ENCODE results near the gene RIOK3.
"Not testable (repeated sequence)": the region's sequence is repeated elsewhere in the genome, so short reads cannot be mapped to it uniquely, and the experiment has no call there.

Gene RIOK3

GRCh38 chr18:23452347-23452727 is 750 bp upstream of the RIOK3 start:
- DNase-seq: no peak

GRCh38 chr18:23453680-23454058 is 582 bp downstream of the RIOK3 start:
- no peak for DNase-seq

GRCh38 chr18:23456835-23457234 is 3.7 kb downstream of the RIOK3 start:
- DNase-seq: no peak

- no peak for DNase-seq
These were observed 5.9 kb downstream of the RIOK3 start for GRCh38 chr18:23458830-23459529.

DNA sequence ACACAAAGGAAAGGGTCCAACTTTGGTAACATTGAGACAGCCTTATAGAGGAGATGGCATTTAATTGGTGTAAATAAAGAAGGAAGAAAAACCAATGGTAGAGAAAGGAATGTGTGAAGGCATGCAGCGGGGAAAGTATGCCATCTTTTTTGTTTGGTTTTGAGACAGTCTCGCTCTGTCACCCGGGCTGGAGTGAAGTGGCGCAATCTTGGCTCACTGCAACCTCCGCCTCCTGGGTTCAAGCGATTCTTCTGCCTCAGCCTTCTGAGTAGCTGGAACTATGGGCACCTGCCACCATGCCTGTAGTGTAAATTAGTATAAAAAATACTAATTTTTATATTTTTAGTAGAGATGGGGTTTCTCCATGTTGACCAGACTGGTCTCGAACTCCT is 6.4 kb downstream of the RIOK3 start:
- no peak for DNase-seq

DNA sequence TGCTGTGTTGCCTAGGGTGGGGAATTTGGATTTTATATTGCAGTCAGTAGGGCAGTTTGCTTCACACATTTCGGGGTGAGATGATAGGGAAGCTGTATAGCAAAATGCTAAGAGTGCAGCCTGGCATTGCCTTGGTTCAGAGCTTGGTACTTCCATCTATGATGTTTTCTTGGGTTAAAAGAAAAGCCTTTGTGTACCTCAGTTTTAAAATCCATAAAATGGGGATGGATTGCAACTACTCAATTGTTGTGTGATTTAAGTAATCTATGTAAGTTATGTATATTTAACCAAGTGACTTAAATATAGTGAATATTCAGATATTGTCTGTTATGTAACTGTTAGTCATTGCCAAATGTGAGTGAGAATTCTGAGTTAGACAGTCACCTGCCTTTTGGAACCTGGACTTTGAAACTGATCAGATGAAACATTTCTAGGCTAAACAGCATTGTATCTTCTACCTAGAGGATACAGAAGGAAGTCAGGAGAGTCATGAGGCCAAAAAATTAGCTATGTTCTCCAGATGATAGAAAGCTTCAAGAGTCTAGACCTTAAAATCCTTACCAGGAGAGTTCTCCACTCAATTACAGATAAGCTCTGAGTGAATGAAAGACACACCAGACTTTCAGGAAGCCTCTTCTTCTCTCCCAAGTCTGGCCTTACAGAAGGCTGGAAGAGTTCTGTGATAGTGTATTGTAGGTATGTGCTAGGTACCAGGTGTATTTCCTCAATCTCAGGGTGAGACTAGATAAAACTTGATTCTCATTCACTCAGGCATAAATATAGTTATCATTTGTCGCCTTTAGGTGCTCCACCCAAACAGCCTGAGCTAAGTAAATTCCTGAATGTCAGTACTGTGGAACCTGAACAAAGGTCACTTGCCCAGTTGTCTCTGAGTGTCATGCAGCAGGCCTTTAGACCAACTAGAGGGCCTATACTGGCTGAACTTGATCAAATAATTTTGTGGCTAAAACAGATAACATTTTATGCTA is 7.5 kb downstream of the RIOK3 start:
- no peak for DNase-seq

GRCh38 chr18:23462876-23463275 is 9.8 kb downstream of the RIOK3 start:
- no peak for DNase-seq

- no peak for DNase-seq
These were observed 15.8 kb downstream of the RIOK3 start for GRCh38 chr18:23468753-23469459.

DNA sequence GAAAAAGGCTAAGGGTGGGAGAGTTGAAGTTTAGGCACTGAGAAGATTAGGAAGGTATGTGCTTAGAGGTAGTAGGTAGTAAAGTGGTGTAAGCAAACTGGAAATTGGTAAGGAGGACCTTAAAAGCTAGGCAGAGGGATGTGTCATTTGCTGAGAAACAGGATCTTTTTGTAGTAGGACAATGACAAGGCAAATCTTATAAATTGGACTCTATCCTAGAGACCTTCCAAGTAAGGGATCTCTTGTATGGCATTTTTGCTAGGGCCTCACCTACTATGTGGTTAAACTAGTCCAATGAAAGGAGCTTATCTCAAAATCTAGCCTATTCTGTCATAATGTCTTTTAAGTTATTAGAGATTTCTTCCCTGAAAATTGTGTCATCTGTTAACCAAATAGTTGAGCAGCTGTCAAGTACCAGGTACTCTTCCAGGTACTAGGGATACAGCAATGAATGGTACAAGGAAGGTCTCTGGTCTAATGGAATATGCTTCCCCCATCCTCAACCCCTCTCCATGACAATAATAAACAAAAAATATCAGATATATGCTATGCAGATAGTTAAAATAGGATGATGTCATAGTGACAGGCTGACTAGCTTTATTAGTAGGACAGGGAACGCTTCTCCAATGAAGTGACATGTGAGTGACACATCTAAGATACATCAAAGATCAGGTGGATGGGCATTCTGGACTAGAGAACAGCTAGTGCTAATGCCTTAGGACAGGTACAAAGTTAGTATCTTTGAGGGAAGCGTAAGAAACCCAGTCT is 17.7 kb downstream of the RIOK3 start:
- no peak for DNase-seq

DNA sequence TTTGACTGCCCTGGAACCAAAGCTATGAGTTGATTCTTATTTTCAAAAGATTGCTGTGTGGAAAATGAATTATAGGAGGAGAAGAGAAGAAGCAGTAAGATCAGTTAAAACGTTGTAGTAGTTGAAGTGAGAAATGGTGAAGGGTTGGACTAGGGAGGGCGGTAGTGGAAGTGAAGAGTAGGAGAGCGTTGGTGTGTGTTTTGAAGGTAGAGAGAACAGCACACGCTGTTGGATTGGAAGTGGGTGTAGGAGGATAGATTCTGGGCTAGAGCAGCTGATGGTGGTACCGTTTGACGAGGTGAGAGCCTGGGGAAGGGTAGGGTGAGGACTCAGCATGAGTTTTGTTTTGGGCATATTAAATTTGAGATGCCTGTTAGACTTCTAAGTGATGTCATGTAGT is 18.4 kb downstream of the RIOK3 start:
- no peak for DNase-seq

DNA sequence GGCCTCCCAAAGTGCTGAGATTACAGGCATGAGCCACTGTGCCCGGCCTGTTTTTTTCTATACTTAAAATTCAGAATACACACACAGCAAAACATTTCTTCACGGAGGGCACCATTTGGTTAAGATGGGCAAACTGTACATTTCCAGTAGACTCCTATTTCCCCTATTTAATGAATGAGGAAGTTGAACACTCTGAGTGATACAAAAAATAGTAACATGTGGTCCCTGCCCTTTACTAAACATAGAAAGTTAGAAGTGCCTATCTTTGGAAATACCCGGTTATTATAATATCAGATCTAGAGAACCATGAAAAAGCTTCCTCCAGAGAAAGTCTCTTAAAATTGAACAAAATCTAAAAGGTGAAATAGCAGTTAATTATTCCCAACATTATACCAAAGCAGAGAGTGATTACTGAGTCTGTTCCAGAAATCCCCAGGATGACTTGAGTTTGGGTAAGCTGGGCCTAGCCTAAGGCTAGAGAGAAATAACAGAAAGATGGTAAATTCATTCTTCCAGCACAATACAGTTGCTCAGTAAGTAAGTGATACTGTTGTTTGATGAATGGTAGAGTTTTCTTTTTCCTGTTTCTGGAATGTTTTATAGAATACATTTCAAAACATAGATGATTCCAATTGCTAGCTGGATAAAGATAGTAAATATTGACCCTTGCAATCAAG is 26.9 kb downstream of the RIOK3 start:
- peak; percentile 15 for DNase-seq

DNA sequence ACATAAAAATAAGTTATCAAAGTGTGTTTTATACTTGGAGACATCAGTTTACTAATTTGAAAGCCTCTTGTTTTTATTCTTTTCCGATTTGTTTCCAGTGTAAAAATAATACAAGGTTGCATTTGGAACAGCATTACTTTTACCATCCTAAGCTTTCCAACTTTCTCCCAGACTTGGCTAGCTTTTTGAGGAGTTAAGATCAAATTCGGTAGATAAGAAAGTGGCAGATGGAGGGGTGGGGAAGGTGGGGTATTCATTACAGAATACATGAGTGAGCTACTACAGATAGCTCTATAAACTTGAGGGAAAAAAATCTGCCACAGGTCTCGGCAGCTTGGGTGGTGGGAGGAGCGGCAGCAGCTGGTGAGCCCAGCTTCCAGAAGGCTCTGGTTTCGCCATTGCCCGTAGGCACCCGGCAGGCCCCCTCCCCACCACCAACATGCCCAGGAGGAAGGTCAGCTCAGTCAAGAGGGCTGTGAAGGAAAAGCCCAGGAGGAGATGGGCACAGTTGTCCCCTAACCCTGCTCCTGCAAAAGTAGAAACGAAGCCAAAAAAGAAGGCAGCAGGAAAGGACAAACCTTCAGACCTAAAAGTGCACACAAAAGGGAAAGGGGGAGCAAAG is 31.6 kb downstream of the RIOK3 start:
- no peak for DNase-seq

GRCh38 chr18:23485386-23485785 is 32.3 kb downstream of the RIOK3 start:
- DNase-seq: no peak

DNA sequence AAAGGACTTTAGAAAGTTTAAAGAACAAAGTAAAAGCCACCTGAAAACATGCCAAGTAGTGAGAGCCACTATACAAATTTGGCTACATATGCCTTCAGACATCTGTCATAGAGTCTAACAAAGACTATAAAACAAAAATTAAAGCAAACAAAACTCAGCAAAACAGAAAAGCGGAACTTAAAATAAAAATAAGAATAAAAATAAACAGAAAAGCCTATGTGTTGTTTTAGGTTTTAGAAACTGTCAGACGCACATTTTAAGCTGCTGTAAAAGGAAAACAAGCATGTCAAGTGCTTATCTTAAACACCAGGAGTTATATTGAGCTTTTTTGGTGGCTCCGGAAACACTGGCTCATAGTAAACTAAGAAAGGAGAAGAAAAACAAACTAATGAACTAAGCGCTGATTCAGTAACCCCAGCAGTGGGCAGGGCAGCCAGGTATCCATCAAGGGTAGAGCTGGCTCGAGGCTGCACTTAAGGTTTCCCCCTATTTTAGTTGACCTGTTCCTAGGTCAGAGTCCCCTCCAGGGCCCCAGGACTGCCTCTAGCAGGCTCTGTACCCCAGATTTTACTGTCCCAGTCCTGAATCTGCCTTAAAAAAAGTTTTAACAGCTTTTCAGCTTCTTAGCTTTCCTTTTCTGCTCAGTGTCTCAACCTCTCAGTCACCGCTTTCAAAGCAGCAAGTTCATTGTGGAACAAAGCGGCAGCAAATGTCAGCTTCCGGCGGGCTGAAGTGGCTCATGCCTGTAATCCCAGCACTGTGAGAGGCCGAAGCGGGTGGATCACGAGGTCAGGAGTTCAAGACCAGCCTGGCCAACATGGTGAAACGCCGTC is 34.9 kb downstream of the RIOK3 start:
- peak; percentile 14 for DNase-seq

DNA sequence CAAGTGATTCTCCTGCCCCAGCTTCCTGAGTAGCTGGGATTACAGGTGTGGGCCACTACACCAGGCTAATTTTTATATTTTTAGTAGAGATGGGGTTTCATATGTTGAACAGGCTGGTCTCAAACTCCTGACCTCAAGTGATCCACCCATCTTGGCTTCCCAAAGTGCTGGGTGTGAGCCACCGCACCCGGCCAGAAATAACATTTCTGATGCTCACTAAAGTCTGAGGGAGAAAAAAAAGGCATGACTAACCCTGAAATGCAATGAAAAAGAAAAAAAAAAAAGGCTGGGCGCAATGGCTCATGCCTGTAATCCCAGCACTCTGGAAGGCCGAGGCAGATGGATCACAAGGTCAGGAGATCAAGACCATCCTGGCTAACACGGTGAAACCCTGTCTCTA is 36.5 kb downstream of the RIOK3 start:
- DNase-seq: not testable (repeated sequence)

- DNase-seq: no peak
These were observed 40.6 kb downstream of the RIOK3 start for GRCh38 chr18:23493654-23494053.

- DNase-seq: no peak
These were observed 41.9 kb downstream of the RIOK3 start for GRCh38 chr18:23494992-23495391.

DNA sequence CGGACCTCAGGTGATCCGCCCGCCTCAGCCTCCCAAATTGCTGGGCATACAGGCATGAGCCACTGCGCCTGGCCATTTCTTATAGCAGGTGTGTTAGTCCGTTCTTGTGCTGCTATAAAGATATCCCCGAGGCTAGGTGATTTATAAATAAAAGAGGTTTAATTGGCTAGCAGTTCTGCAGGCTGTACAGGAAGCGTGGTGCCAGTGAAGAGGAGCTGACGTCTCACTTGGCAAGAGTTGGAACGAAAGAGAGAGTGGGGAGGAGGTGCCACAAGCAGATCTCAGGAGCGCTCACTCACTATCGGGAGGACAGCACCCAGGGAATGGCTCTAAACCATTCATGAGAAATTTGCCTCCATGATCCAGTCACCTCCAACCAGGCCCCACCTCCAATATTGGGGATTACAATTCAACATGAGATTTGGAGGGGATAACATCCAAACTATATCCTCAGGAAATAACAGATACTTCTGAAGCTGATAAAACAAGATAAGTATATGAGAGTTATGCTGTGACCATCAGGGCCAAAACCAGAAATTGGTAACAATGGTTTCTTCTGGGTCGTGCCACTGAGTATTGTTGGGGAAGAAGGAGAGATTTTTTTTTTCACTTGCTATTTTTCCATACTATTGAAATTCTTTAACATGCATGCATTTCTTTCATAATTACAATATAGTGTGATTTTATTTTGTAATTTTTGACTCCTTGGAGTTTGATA is 42.8 kb downstream of the RIOK3 start:
- DNase-seq: no peak

DNA sequence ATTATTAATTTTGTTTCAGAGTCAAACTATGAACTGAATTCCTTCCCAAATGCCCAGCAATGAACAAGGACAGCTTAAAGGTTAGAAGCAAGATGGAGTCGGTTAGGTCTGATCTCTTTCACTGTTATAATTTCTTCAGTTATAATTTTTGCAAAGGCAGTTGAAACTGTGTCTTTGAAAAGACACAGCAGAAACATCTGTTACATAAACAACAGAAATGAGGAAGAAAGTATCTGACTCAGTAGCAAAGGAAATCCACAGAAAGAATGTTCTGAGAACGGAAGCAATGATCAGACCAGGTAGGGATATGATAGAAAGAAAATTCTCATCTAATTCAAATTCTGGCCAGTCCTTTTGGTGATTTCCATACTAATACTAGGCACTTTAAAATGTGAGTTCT is 45.0 kb downstream of the RIOK3 start:
- no peak for DNase-seq

DNA sequence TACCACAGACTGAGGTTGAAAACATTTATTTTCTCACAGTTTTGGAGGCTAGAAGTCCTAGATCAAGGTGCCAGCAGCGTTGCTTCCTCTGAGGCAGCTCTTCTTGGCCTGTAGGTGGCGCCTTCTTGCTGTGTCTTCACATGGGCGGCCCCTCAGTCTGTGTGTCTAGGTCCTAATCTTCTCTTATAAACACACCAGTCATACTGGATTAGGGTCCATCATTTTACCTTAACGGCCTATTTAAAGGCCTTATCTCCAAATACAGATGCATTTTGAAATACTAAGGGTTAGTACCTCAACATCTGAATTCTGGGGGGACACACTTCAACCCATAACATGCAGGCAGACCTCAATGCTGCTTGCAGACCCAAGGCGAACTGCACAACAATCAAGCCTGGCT is 45.8 kb downstream of the RIOK3 start:
- peak; percentile 69 for DNase-seq

All from GDM1 (cell line).